Measurements from ENCODE around the gene TMEM45B. TPM values are rescaled to one million over a fixed set of nuclear protein-coding genes. Genes with fewer than 3 reads are reported as not detected.

TMEM45B gene
- total RNA-seq, 2 donors from 2014 or later = 1.8 to 4.6 TPM

- TF ChIP-seq, protein P1, sequence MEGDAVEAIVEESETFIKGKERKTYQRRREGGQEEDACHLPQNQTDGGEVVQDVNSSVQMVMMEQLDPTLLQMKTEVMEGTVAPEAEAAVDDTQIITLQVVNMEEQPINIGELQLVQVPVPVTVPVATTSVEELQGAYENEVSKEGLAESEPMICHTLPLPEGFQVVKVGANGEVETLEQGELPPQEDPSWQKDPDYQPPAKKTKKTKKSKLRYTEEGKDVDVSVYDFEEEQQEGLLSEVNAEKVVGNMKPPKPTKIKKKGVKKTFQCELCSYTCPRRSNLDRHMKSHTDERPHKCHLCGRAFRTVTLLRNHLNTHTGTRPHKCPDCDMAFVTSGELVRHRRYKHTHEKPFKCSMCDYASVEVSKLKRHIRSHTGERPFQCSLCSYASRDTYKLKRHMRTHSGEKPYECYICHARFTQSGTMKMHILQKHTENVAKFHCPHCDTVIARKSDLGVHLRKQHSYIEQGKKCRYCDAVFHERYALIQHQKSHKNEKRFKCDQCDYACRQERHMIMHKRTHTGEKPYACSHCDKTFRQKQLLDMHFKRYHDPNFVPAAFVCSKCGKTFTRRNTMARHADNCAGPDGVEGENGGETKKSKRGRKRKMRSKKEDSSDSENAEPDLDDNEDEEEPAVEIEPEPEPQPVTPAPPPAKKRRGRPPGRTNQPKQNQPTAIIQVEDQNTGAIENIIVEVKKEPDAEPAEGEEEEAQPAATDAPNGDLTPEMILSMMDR (IDR thresholded peaks at IDR 0.05) = no peak
- no peak for TF ChIP-seq POLR2A (IDR thresholded peaks at IDR 0.05)
- no peak overlapping the region for H3K4me3 ChIP-seq
- peaks cover 13% of the 10 kb centered on the region for H3K4me1 ChIP-seq
- intact Hi-C loops (cut with DNase I) = no loop called here
- no peak overlapping the region for H3K27ac ChIP-seq
- 79 to 81% methylated on average over 15 of the region's 15 CpGs for WGBS, 2 donors
- no peaks in the 10 kb centered on the region for H3K27me3 ChIP-seq
- ATAC-seq (no peak), DNase-seq (no peak)
- no peaks in the 10 kb centered on the region for H3K36me3 ChIP-seq (replicated peaks in 1 of 2; ENCODE audit: insufficient read depth in 1 of 2, low read depth in 2 of 2)
- no peaks in the 10 kb centered on the region for H3K9me3 ChIP-seq
Observed at GRCh38 chr11:129852125-129852740, 36.6 kb downstream of the TMEM45B start.

- WGBS, 2 donors = 10% methylated on average over 10 of the region's 10 CpGs
- TF ChIP-seq, protein P1 (IDR thresholded peaks at IDR 0.05) = no peak
- no peak for TF ChIP-seq POLR2A (IDR thresholded peaks at IDR 0.05)
- intact Hi-C loops (cut with DNase I) = no loop called here
- DNase-seq (peak; percentile 73 to 85 (median 82)), ATAC-seq (peak; percentile 84)
- H3K36me3 ChIP-seq (replicated peaks in 1 of 2; ENCODE audit: insufficient read depth in 1 of 2, low read depth in 2 of 2) = no peaks in the 10 kb centered on the region
- peaks cover 13% of the 10 kb centered on the region for H3K4me1 ChIP-seq
- H3K4me3 ChIP-seq = no peak overlapping the region
- peak overlapping the region in 3 of 4 donors; percentile 39 to 61 (median 42) for H3K27ac ChIP-seq
- no peaks in the 10 kb centered on the region for H3K9me3 ChIP-seq
- H3K27me3 ChIP-seq = no peaks in the 10 kb centered on the region
Observed at GRCh38 chr11:129853518-129854231, 38.0 kb downstream of the TMEM45B start.

- H3K27me3 ChIP-seq = no peaks in the 10 kb centered on the region
- peak overlapping the region in 3 of 4 donors; percentile 39 to 61 (median 42) for H3K27ac ChIP-seq
- no peak for DNase-seq
- WGBS, 2 donors = 56 to 62% methylated on average over 7 of the region's 7 CpGs
- no peaks in the 10 kb centered on the region for H3K36me3 ChIP-seq (replicated peaks in 1 of 2; ENCODE audit: insufficient read depth in 1 of 2, low read depth in 2 of 2)
- H3K4me1 ChIP-seq = peaks cover 13% of the 10 kb centered on the region
- intact Hi-C loops (cut with DNase I) = no loop called here
- H3K9me3 ChIP-seq = no peaks in the 10 kb centered on the region
- no peak overlapping the region for H3K4me3 ChIP-seq
- TF ChIP-seq, protein P1 (IDR thresholded peaks at IDR 0.05) = no peak
- no peak for ATAC-seq
Observed at GRCh38 chr11:129854232-129854805, 38.7 kb downstream of the TMEM45B start.

GRCh38 chr11:129855086-129855485, 39.4 kb downstream of the TMEM45B start:
- WGBS, 2 donors = 81 to 93% methylated on average over 4 to 11 of the region's 11 CpGs
- H3K27ac ChIP-seq = no peak overlapping the region
- no peaks in the 10 kb centered on the region for H3K27me3 ChIP-seq
- intact Hi-C loops (cut with DNase I) = no loop called here
- no peaks in the 10 kb centered on the region for H3K9me3 ChIP-seq
- ATAC-seq (no peak), DNase-seq (no peak)
- H3K4me1 ChIP-seq = peaks cover 13% of the 10 kb centered on the region
- no peaks in the 10 kb centered on the region for H3K36me3 ChIP-seq (replicated peaks in 1 of 2; ENCODE audit: insufficient read depth in 1 of 2, low read depth in 2 of 2)
- H3K4me3 ChIP-seq = no peak overlapping the region
- TF ChIP-seq POLR2A (IDR thresholded peaks at IDR 0.05) = no peak
- TF ChIP-seq, protein P1 (IDR thresholded peaks at IDR 0.05) = no peak
